ENCODE data around the gene ADGRG3.

Gene ADGRG3

GRCh38 chr16:57682809-57683635 lies 14.9 kb downstream of the ADGRG3 start:
- no peak for DNase-seq (ENCODE audit: low read depth in 1 of 2, low spot score in 1 of 2)
- TF ChIP-seq POLR2AphosphoS5 (IDR thresholded peaks at IDR 0.05; ENCODE audit: low read depth) (no peak), SPI1 (IDR thresholded peaks at IDR 0.05; ENCODE audit: borderline replicate concordance, low read depth) (no peak), GABPA (IDR thresholded peaks at IDR 0.05; ENCODE audit: low read depth) (no peak)
- TF ChIP-seq, protein P1, sequence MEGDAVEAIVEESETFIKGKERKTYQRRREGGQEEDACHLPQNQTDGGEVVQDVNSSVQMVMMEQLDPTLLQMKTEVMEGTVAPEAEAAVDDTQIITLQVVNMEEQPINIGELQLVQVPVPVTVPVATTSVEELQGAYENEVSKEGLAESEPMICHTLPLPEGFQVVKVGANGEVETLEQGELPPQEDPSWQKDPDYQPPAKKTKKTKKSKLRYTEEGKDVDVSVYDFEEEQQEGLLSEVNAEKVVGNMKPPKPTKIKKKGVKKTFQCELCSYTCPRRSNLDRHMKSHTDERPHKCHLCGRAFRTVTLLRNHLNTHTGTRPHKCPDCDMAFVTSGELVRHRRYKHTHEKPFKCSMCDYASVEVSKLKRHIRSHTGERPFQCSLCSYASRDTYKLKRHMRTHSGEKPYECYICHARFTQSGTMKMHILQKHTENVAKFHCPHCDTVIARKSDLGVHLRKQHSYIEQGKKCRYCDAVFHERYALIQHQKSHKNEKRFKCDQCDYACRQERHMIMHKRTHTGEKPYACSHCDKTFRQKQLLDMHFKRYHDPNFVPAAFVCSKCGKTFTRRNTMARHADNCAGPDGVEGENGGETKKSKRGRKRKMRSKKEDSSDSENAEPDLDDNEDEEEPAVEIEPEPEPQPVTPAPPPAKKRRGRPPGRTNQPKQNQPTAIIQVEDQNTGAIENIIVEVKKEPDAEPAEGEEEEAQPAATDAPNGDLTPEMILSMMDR (IDR thresholded peaks at IDR 0.05; ENCODE audit: insufficient read depth, low read length), result no peak
- TF ChIP-seq, protein P2, sequence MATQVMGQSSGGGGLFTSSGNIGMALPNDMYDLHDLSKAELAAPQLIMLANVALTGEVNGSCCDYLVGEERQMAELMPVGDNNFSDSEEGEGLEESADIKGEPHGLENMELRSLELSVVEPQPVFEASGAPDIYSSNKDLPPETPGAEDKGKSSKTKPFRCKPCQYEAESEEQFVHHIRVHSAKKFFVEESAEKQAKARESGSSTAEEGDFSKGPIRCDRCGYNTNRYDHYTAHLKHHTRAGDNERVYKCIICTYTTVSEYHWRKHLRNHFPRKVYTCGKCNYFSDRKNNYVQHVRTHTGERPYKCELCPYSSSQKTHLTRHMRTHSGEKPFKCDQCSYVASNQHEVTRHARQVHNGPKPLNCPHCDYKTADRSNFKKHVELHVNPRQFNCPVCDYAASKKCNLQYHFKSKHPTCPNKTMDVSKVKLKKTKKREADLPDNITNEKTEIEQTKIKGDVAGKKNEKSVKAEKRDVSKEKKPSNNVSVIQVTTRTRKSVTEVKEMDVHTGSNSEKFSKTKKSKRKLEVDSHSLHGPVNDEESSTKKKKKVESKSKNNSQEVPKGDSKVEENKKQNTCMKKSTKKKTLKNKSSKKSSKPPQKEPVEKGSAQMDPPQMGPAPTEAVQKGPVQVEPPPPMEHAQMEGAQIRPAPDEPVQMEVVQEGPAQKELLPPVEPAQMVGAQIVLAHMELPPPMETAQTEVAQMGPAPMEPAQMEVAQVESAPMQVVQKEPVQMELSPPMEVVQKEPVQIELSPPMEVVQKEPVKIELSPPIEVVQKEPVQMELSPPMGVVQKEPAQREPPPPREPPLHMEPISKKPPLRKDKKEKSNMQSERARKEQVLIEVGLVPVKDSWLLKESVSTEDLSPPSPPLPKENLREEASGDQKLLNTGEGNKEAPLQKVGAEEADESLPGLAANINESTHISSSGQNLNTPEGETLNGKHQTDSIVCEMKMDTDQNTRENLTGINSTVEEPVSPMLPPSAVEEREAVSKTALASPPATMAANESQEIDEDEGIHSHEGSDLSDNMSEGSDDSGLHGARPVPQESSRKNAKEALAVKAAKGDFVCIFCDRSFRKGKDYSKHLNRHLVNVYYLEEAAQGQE (IDR thresholded peaks at IDR 0.05; ENCODE audit: insufficient replicate concordance, low read depth), result no peak
- Histone ChIP-seq H3K4me3 (replicated peaks; ENCODE audit: insufficient read depth, low read length) (no peak overlapping the region), H3K27me3 (ENCODE audit: insufficient read depth, poor library complexity, severe bottlenecking) (no peaks in the 10 kb centered on the region), H3K27ac (replicated peaks) (no peak overlapping the region)

- TF ChIP-seq, protein P1 (IDR thresholded peaks at IDR 0.05; ENCODE audit: insufficient read depth, low read length), result no peak
- TF ChIP-seq GABPA (IDR thresholded peaks at IDR 0.05; ENCODE audit: low read depth), result no peak
- TF ChIP-seq SPI1 (IDR thresholded peaks at IDR 0.05; ENCODE audit: borderline replicate concordance, low read depth), result peak; percentile 9; the same call in 1 of the 2 replicates
- TF ChIP-seq, protein P2 (IDR thresholded peaks at IDR 0.05; ENCODE audit: insufficient replicate concordance, low read depth), result no peak
- TF ChIP-seq POLR2AphosphoS5 (IDR thresholded peaks at IDR 0.05; ENCODE audit: low read depth), result no peak
- no peak overlapping the region for H3K27ac ChIP-seq (replicated peaks)
Measured at GRCh38 chr16:57683636-57684545, 15.8 kb downstream of the ADGRG3 start.

DNA sequence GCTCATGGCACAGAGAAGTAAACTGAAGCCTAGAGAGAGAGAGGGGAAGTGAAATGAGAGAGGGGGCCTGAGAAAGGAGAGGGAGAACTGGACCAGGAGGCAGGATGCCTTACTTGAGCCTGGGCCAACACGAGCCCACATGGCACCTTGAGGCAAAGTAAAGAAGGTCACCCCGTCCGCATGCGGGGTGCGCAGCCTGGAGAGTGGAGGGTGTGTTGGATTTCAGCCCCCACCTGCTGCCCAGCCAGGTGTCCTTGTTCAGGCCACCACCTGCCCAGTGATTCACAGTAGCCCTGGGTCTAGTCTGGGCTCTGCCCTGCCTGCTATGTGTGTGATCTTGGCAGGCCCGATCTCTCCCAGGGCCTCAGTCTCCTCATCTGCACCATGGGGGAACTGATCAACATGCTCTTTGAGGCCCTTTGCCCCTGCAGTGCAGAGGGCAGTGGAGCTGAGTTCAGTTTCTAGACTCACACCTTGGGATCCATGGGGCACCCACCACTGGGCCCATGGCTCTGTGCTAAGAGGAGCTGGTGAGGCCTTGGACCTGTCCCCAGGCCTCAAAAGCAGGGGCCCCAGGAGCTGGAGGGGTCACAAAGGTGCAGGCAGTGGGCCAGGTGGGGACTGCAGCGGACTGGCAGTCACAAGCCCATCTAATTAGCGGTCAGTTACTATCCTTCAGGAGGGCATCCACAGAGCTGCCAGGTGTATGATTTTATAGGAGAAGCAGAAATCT lies 16.7 kb downstream of the ADGRG3 start:
- Histone ChIP-seq H3K27ac (replicated peaks) (no peak overlapping the region), H3K4me3 (replicated peaks; ENCODE audit: insufficient read depth, low read length) (no peak overlapping the region), H3K27me3 (ENCODE audit: insufficient read depth, poor library complexity, severe bottlenecking) (no peaks in the 10 kb centered on the region)
- DNase-seq (ENCODE audit: low read depth in 1 of 2, low spot score in 1 of 2), result no peak
- TF ChIP-seq, protein P1 (IDR thresholded peaks at IDR 0.05; ENCODE audit: insufficient read depth, low read length), result no peak
- TF ChIP-seq POLR2AphosphoS5 (IDR thresholded peaks at IDR 0.05; ENCODE audit: low read depth), result no peak
- TF ChIP-seq, protein P2 (IDR thresholded peaks at IDR 0.05; ENCODE audit: insufficient replicate concordance, low read depth), result no peak
- TF ChIP-seq GABPA (IDR thresholded peaks at IDR 0.05; ENCODE audit: low read depth), result no peak
- no peak for TF ChIP-seq SPI1 (IDR thresholded peaks at IDR 0.05; ENCODE audit: borderline replicate concordance, low read depth)

More at GRCh38 chr16:57683636-57684545, 15.8 kb downstream of the ADGRG3 start:
- H3K27me3 ChIP-seq (ENCODE audit: insufficient read depth, poor library complexity, severe bottlenecking), result no peaks in the 10 kb centered on the region
- DNase-seq (ENCODE audit: low read depth in 1 of 2, low spot score in 1 of 2), result no peak
- H3K4me3 ChIP-seq (replicated peaks; ENCODE audit: insufficient read depth, low read length), result no peak overlapping the region
